ENCODE data around the gene TBCK.

TBCK gene

DNA sequence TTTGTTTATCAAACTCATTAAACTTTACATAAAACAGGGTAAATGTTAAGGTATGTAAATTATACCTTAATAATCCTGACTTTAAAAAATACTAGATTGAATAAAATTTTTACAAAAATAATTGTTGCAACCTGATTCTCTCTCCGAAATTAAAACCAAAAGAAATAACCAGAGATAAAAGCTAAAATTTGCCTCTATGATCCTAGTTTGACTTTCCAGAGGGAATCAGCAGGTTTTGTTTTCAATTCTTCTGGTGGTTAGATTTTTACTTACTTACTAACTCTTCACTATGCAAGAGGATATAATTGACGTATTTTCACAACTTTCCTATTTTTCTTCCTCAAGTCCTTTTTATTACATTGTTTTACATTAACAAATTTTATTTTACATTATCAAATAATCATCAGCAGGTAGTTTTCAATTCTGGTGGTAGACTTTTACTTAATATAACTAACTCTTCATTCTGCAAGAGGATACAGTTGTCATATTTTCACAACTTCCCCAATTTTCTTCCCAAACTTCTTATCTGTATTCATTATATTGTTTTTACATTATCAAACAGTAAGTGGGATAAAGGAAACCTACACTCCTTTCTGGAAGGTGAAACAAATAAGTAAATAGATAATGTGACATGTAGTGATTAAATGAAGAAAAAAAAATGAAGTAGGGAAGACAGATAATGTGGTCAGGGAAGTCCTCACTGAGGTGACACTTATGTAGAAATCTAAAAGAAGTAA is 52.2 kb downstream of the TBCK start:
- H3K4ac ChIP-seq (ENCODE audit: low read length) = no peak overlapping the region
- peaks cover 0 to 15% of the 10 kb centered on the region in 2 donors for H3K36me3 ChIP-seq (replicated peaks in 1 of 2; ENCODE audit: control insufficient read depth in 2 of 2, insufficient read depth in 2 of 2, low read length in 2 of 2)
- H4K8ac ChIP-seq (ENCODE audit: low read depth, low read length) = no peak overlapping the region
- no peak overlapping the region for H2AFZ ChIP-seq (ENCODE audit: low read length)
- H3K9me3 ChIP-seq (replicated peaks in 1 of 2; ENCODE audit: control insufficient read depth in 2 of 2, insufficient read depth in 1 of 2, low read depth in 1 of 2, low read length in 2 of 2) = no peaks in the 10 kb centered on the region
- H3K4me2 ChIP-seq (ENCODE audit: insufficient read depth, low read length, poor library complexity, severe bottlenecking) = no peak overlapping the region
- no peak overlapping the region for H4K91ac ChIP-seq (ENCODE audit: low read depth, low read length, poor library complexity)
- no peak overlapping the region for H2AK5ac ChIP-seq (ENCODE audit: low read depth, low read length)
- no peak overlapping the region for H3K14ac ChIP-seq (ENCODE audit: low read length)
- H3K9ac ChIP-seq (ENCODE audit: low read depth, low read length, poor library complexity) = no peak overlapping the region
- H3K4me1 ChIP-seq (ENCODE audit: control insufficient read depth in 2 of 2, insufficient read depth in 1 of 2, low read depth in 1 of 2, low read length in 2 of 2) = no peaks in the 10 kb centered on the region
- H3K23ac ChIP-seq (ENCODE audit: low read depth, low read length, poor library complexity) = no peak overlapping the region
- H2BK120ac ChIP-seq (ENCODE audit: low read depth, low read length) = no peak overlapping the region
- no peaks in the 10 kb centered on the region for H3K27me3 ChIP-seq (ENCODE audit: control insufficient read depth in 3 of 3, insufficient read depth in 3 of 3, low read depth in 1 of 3, low read length in 3 of 3)
- H3K18ac ChIP-seq (ENCODE audit: low read length) = no peak overlapping the region
- H2BK12ac ChIP-seq (ENCODE audit: low read length) = no peak overlapping the region
- DNase-seq (ENCODE audit: low spot score) = no peak
- no CpG with 5 or more reads among the region's 2 CpGs for WGBS, 2 donors (ENCODE audit: extremely low coverage in 2 of 2, insufficient read length in 2 of 2, insufficient replicate concordance in 1 of 2)
- no peak overlapping the region for H2BK15ac ChIP-seq (ENCODE audit: low read length)
- no peak overlapping the region for H2BK5ac ChIP-seq (ENCODE audit: low read length)
- no peaks in the 10 kb centered on the region for H3K79me1 ChIP-seq (ENCODE audit: low read depth, low read length)
- no peak overlapping the region for H3K4me3 ChIP-seq (ENCODE audit: low read length in 2 of 2)
- H3K27ac ChIP-seq (replicated peaks; ENCODE audit: low read length) = no peak overlapping the region

- DNase-seq (ENCODE audit: low spot score) = no peak
- Histone ChIP-seq H3K14ac (ENCODE audit: low read length) (no peak overlapping the region), H2AFZ (ENCODE audit: low read length) (no peak overlapping the region), H4K8ac (ENCODE audit: low read depth, low read length) (no peak overlapping the region), H3K23ac (ENCODE audit: low read depth, low read length, poor library complexity) (no peak overlapping the region), H2AK5ac (ENCODE audit: low read depth, low read length) (no peak overlapping the region), H3K27me3 (ENCODE audit: control insufficient read depth in 3 of 3, insufficient read depth in 3 of 3, low read depth in 1 of 3, low read length in 3 of 3) (no peaks in the 10 kb centered on the region), H3K4ac (ENCODE audit: low read length) (no peak overlapping the region), H2BK5ac (ENCODE audit: low read length) (no peak overlapping the region), H3K9me3 (replicated peaks in 1 of 2; ENCODE audit: control insufficient read depth in 2 of 2, insufficient read depth in 1 of 2, low read depth in 1 of 2, low read length in 2 of 2) (no peaks in the 10 kb centered on the region), H2BK120ac (ENCODE audit: low read depth, low read length) (no peak overlapping the region), H3K4me2 (ENCODE audit: insufficient read depth, low read length, poor library complexity, severe bottlenecking) (no peak overlapping the region), H2BK12ac (ENCODE audit: low read length) (no peak overlapping the region), H3K4me3 (ENCODE audit: low read length in 2 of 2) (no peak overlapping the region), H3K4me1 (ENCODE audit: control insufficient read depth in 2 of 2, insufficient read depth in 1 of 2, low read depth in 1 of 2, low read length in 2 of 2) (no peaks in the 10 kb centered on the region), H3K27ac (replicated peaks; ENCODE audit: low read length) (no peak overlapping the region), H3K36me3 (replicated peaks in 1 of 2; ENCODE audit: control insufficient read depth in 2 of 2, insufficient read depth in 2 of 2, low read length in 2 of 2) (peaks cover 0 to 23% of the 10 kb centered on the region in 2 donors), H3K18ac (ENCODE audit: low read length) (no peak overlapping the region), H2BK15ac (ENCODE audit: low read length) (no peak overlapping the region), H3K9ac (ENCODE audit: low read depth, low read length, poor library complexity) (no peak overlapping the region), H4K91ac (ENCODE audit: low read depth, low read length, poor library complexity) (no peak overlapping the region), H3K79me1 (ENCODE audit: low read depth, low read length) (no peaks in the 10 kb centered on the region)
- WGBS, 2 donors (ENCODE audit: extremely low coverage in 2 of 2, insufficient read length in 2 of 2, insufficient replicate concordance in 1 of 2) = no CpG with 5 or more reads among the region's 2 CpGs
Observed at GRCh38 chr4:106261980-106262379, 54.0 kb downstream of the TBCK start.

GRCh38 chr4:106258145-106259045 is 57.6 kb downstream of the TBCK start:
- Histone ChIP-seq H3K9me3 (replicated peaks in 1 of 2; ENCODE audit: control insufficient read depth in 2 of 2, insufficient read depth in 1 of 2, low read depth in 1 of 2, low read length in 2 of 2) (peaks cover 0 to 2% of the 10 kb centered on the region in 2 donors), H3K18ac (ENCODE audit: low read length) (no peak overlapping the region), H3K9ac (ENCODE audit: low read depth, low read length, poor library complexity) (no peak overlapping the region), H2BK5ac (ENCODE audit: low read length) (no peak overlapping the region), H2AFZ (ENCODE audit: low read length) (no peak overlapping the region), H3K23ac (ENCODE audit: low read depth, low read length, poor library complexity) (no peak overlapping the region), H2BK120ac (ENCODE audit: low read depth, low read length) (no peak overlapping the region), H3K4ac (ENCODE audit: low read length) (no peak overlapping the region), H3K4me1 (ENCODE audit: control insufficient read depth in 2 of 2, insufficient read depth in 1 of 2, low read depth in 1 of 2, low read length in 2 of 2) (no peaks in the 10 kb centered on the region), H4K91ac (ENCODE audit: low read depth, low read length, poor library complexity) (no peak overlapping the region), H3K27me3 (ENCODE audit: control insufficient read depth in 3 of 3, insufficient read depth in 3 of 3, low read depth in 1 of 3, low read length in 3 of 3) (no peaks in the 10 kb centered on the region), H3K14ac (ENCODE audit: low read length) (no peak overlapping the region), H2AK5ac (ENCODE audit: low read depth, low read length) (no peak overlapping the region), H4K8ac (ENCODE audit: low read depth, low read length) (no peak overlapping the region), H2BK15ac (ENCODE audit: low read length) (no peak overlapping the region), H3K4me2 (ENCODE audit: insufficient read depth, low read length, poor library complexity, severe bottlenecking) (no peak overlapping the region), H3K79me1 (ENCODE audit: low read depth, low read length) (no peaks in the 10 kb centered on the region), H3K4me3 (ENCODE audit: low read length in 2 of 2) (no peak overlapping the region), H2BK12ac (ENCODE audit: low read length) (no peak overlapping the region), H3K27ac (replicated peaks; ENCODE audit: low read length) (no peak overlapping the region), H3K36me3 (replicated peaks in 1 of 2; ENCODE audit: control insufficient read depth in 2 of 2, insufficient read depth in 2 of 2, low read length in 2 of 2) (peaks cover 0 to 46% of the 10 kb centered on the region in 2 donors)
- no CpG with 5 or more reads among the region's 4 CpGs for WGBS, 2 donors (ENCODE audit: extremely low coverage in 2 of 2, insufficient read length in 2 of 2, insufficient replicate concordance in 1 of 2)
- no peak for DNase-seq (ENCODE audit: low spot score)

GRCh38 chr4:106256190-106256589 is 59.8 kb downstream of the TBCK start:
- Histone ChIP-seq H2BK12ac (ENCODE audit: low read length) (no peak overlapping the region), H3K4me3 (ENCODE audit: low read length in 2 of 2) (no peak overlapping the region), H3K4me1 (ENCODE audit: control insufficient read depth in 2 of 2, insufficient read depth in 1 of 2, low read depth in 1 of 2, low read length in 2 of 2) (no peaks in the 10 kb centered on the region), H2AFZ (ENCODE audit: low read length) (no peak overlapping the region), H3K27ac (replicated peaks; ENCODE audit: low read length) (no peak overlapping the region), H3K14ac (ENCODE audit: low read length) (peak overlapping the region; percentile 38), H3K9ac (ENCODE audit: low read depth, low read length, poor library complexity) (no peak overlapping the region), H2BK120ac (ENCODE audit: low read depth, low read length) (no peak overlapping the region), H3K4me2 (ENCODE audit: insufficient read depth, low read length, poor library complexity, severe bottlenecking) (no peak overlapping the region), H3K36me3 (replicated peaks in 1 of 2; ENCODE audit: control insufficient read depth in 2 of 2, insufficient read depth in 2 of 2, low read length in 2 of 2) (peaks cover 0 to 48% of the 10 kb centered on the region in 2 donors), H3K4ac (ENCODE audit: low read length) (no peak overlapping the region), H3K18ac (ENCODE audit: low read length) (no peak overlapping the region), H2BK15ac (ENCODE audit: low read length) (no peak overlapping the region), H3K23ac (ENCODE audit: low read depth, low read length, poor library complexity) (peak overlapping the region; percentile 73), H3K9me3 (replicated peaks in 1 of 2; ENCODE audit: control insufficient read depth in 2 of 2, insufficient read depth in 1 of 2, low read depth in 1 of 2, low read length in 2 of 2) (peaks cover 0 to 2% of the 10 kb centered on the region in 2 donors), H3K27me3 (ENCODE audit: control insufficient read depth in 3 of 3, insufficient read depth in 3 of 3, low read depth in 1 of 3, low read length in 3 of 3) (no peaks in the 10 kb centered on the region), H4K91ac (ENCODE audit: low read depth, low read length, poor library complexity) (no peak overlapping the region), H2AK5ac (ENCODE audit: low read depth, low read length) (no peak overlapping the region), H2BK5ac (ENCODE audit: low read length) (no peak overlapping the region), H3K79me1 (ENCODE audit: low read depth, low read length) (no peaks in the 10 kb centered on the region), H4K8ac (ENCODE audit: low read depth, low read length) (no peak overlapping the region)
- no CpG with 5 or more reads among the region's 10 CpGs for WGBS, 2 donors (ENCODE audit: extremely low coverage in 2 of 2, insufficient read length in 2 of 2, insufficient replicate concordance in 1 of 2)
- no peak for DNase-seq (ENCODE audit: low spot score)

All from neuronal stem cell (in vitro differentiated cells).